Measurements from ENCODE around the gene GPR150. TPM values are rescaled to one million over a fixed set of nuclear protein-coding genes. Genes with fewer than 3 reads are reported as not detected.

GPR150 gene
- polyA plus RNA-seq, 1 donor from 2014 or later: 0.66 TPM

Other genes with a start within 250 kb of the GPR150 start
- gene FAM81B, start 228.7 kb upstream of the GPR150 start, polyA plus RNA-seq: not detected
- gene SKIC3, start 65.1 kb upstream of the GPR150 start, polyA plus RNA-seq: 46.0 TPM
- gene ARSK, start 65.0 kb upstream of the GPR150 start, polyA plus RNA-seq: 6.9 TPM
- gene RFESD, start 26.7 kb downstream of the GPR150 start, polyA plus RNA-seq: 4.1 TPM
- gene SPATA9, start 62.9 kb downstream of the GPR150 start, polyA plus RNA-seq: not detected
- gene RHOBTB3, start 111.2 kb downstream of the GPR150 start, polyA plus RNA-seq: 1.9 TPM
- gene GLRX, start 202.6 kb downstream of the GPR150 start, polyA plus RNA-seq: 113 TPM

All from IgD-negative memory B cell (primary cell).